HG03442 (cell line): ENCODE results near the gene CD200.

ENCODE experiments used
- ATAC-seq: cut with Tn5 transposase; IDR thresholded peaks from one replicate; pipeline ENCODE4 v1.9.1; 2021; ENCODE audit warnings: mild to moderate bottlenecking, moderate library complexity; ENCODE audit not compliant: unreplicated experiment

The CD200 gene

DNA sequence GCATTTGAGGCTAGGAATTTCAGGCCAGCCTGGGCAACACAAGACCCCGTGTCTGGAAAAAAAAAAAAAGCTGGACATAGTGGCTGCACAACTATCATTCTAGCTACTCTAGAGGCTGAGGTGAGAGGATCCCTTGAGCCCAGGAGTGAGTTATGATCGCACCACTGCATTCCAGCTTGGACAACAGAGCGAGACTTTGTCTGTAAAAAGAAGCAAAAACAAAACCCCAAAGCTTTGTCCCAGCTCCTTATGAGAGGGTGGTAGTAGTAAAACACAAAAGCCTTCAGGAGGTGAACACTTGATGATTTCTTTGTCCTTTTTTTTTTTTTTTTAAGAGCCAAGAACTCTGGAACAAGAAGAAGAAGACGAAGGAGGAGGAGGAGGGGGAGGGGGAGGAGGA lies 1.1 kb upstream of the CD200 start:
- no peak for ATAC-seq

DNA sequence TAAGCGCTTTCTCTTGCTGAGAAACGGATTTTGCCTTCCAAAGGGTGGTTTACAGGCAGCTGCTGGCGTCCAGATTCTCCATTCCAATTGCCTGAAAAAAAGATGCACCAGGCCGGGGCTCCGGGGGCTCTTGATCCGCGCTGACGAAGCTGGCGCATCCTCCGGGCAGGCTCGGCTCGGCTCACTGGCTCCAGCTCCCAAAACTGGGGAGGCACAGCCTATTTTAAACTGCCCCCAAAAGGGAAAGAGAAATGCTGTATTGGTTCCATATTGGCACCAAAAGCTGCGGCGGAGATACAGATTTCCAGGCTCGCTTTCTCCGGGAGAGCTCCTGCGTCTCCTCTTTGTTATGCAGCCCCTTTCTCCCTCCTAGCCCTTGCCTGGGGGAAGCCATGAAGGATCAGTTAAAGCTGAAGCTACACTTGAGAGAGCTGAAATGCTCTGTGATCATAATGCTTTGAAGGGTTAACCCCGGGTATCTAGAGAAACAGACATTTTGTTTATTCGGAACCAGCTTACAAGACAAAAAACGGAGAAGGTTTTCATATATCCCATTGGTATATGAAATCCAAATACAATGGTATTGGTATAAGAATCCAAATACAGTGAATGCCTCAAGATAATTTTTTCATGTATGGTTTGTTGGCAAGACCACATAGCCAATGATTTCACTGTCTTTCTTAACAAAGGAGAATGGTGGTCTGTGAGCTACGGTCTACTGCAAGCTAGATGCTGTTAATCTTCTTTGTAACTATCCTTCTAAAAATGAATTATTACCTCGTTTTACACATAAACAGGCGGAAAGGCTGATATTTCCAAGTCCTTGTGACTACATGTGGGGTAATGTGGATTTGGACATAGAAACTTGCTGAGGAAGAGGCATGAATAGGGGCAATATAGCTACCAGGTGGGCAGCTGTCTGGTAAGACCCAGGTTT lies 693 bp downstream of the CD200 start:
- ATAC-seq, result peak; percentile 24

DNA sequence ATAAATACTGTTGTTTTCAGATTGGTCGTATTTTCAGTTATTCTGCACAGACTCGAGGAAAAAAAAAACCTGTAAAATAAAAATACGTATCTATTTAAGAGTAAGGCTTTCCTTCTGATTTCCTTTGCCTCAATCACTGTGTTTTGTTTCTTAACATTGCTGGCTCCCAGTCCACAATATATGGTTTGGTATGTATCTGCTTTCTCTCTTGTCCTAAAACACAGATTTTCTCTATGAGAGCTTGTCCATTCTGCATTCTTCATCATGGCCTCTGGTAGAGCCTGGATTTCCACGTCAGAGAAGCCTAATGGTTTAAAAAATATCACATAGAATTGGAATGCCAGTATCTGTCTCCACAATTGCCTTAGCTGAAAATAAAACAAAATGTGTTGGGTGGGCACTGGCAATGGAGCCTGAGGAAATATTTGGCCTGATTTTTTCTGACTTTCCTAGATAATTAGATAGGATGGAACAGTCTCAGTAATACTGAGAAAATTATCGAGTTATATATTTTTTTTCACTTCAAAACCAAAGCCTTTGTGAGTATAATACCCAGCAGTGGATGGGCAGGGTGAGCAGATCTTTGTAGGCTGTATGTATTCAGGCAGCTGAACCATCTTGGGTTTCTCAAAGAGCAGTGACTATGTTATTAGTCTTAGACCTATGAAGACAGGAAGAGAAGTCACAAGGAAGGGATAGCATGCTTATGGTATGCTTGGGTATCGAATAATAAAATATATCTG lies 1.9 kb downstream of the CD200 start:
- no peak for ATAC-seq

DNA sequence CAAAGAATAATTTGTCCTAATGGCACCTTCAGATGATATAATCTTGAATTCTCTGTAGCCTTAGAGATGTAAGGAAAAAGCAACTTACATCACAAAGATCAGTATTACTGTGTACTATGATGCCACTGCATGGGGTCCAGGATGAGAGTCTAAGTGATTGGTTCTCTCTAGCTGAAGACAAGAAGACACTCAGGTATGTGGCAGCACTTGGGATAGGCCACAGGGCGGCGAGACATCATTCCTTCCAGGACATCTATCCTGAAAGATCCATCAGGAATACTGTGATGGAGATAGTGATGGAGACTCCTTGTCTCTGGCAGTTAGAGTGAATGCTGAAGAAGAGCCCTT lies 2.5 kb downstream of the CD200 start:
- ATAC-seq, result no peak

DNA sequence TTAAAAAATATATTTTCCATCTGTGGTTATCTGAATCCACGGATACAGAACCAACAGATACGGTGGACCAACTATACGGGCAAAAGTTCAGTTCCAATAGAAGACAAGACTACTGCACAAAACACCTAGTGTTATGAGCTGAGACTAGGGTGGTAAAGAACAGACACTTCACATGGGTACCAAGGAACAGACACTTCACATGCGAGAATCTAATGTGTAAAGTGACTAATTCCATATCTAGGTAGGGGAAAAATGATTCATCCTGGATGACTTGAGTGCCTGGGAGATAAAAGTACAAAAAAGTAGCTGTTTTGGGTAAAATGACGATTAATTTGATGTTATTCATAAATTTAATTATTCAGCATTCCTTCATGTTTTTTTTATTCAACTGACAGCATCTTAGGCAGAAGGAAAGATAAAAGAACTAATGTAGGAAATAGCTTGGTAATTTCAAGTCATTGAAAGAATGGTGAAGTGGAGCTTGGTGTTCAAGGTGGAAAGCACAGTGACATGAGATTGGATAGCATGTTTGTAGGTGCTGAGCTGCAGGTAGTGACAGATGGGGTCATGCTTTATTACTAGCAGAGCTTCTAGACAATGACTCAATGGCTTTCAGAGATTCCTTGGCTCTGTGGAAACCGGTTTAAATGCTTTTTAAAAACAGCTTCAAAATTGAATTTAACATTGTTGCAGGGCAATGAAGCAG lies 5.2 kb downstream of the CD200 start:
- no peak for ATAC-seq

DNA sequence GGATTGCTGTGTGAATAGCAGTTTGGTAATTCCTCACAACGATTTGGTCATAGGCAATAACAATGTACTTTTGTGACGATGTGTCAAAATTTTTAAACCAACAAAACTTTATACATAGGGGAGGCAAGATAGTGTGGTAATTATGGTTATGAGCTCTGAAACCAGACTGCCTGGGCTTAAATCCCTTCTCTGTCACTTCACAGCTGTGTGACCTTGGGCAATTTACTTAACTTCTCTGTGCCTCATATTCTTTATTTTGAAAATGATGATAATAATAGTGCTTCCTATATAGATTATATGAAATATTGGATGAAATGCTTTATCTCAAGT lies 5.7 kb downstream of the CD200 start:
- ATAC-seq, result no peak

DNA sequence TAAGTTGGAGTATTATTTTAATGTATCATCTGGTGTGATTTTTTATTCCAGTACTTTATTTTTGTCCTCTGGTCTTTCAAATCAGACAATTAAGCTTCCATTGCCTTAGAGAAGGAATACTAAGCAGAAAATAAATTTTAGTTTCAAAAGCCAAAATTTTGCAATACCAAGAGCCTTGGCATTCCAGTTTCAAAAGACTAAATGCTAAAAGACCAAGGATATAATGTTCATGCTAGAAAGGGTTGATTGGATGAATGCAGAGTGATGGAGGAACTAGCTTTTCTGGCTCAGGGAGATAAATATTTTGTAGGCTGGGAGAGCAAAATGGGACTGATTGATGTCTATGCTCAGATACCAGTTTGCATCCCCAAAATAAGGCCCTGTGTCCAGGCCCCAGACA lies 6.2 kb downstream of the CD200 start:
- no peak for ATAC-seq

DNA sequence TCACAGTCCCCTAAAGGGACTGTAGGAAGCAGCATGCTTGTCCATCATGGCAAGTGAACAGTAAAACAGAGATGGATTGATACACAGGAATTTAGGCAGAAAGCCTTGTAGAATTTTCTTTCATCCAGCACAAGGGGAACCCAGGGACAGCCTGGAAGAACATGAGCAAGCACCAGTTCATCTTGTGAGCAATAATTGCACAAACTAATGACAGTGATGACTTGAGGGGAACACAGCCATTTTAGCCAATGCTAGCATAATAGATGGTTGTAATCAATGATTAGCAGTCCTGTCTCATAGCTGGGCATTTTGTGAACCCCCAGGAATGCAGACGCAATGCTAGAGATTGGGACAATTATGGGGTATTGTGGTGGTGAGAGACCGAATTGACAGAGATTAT lies 6.7 kb downstream of the CD200 start:
- no peak for ATAC-seq

DNA sequence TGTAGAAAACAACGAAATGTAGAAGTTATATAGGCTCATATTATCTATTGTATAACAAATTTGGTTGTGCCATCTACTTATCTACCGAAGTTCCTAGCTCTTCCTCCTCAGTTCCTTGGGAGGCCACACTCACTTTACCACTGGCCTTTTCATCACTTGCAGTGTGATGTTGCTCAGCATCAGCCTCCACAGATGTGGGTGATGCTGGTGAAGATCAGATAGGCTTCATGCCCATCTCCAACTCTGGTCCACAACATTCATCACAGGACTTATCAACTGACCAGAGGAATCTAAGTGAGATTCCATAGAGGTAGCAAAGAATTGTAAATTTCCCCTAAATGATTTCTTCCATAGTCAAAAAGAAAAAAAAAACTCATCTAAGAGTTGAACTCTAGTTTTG lies 8.4 kb downstream of the CD200 start:
- ATAC-seq, result no peak

DNA sequence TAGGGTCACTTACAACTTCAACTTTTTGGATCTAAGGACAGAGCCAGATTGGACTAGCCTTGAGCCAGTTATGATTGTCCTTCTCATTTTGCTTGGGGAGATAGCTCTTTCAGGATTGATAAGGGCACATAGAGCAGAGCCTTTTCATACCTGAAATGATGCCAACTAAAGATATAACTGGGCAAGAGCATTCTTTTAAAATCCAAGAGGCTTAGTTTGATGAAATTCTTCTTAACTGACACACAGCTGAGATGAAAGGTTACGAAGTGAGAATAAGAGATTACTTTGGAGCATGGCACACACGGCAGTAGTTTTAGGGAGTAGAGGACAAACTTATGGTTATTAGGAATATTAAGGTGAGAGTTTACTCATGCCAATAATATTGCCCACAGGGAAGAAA lies 12.7 kb downstream of the CD200 start:
- no peak for ATAC-seq

DNA sequence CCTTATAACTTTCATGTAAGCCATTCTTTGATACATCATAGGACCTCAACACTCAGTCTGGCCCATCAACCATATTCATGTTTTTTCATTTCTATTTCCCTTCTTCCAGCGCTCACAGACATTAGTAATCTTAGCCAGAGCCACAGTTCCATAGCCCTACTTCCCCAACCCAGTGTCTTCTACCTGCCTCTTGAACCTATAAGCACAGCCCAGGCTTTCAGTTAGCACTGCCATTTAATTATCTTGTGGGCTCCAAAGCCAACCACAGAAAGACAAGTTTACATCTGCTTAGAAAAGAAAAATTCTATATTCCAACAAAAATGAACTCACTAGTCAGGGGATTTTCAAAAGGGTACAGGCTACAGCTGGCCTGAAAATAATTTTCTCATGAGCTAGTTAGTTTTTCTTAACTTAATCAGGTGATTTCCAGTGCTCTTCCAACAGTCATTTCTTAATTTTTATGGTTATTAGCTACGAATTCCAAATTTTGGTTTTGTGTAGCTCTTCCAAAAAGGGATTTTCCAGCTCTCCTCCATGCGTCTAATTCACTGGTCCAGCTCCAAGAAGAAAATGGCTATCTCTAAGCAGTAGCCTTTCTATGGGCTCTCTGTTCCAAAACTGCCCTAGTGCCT lies 13.7 kb downstream of the CD200 start:
- ATAC-seq, result no peak

DNA sequence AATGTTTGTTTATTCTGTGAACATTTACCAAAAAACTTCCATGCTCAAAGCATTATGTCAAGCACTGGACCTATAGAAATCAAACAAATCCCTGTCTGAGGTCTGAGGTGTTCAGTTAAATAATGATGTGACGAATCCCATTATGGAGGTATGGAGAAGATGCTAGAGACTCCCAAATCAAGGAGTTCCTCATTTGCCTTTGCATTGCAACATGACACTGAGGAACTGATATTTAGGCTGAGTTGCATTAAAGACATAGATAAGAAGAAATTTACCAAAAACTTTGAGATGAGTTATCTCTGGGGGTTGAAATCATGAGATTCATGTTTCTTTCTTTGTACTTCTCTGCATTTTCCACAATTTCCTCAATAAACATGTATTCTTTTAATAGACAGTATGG lies 16.0 kb downstream of the CD200 start:
- ATAC-seq, result no peak

DNA sequence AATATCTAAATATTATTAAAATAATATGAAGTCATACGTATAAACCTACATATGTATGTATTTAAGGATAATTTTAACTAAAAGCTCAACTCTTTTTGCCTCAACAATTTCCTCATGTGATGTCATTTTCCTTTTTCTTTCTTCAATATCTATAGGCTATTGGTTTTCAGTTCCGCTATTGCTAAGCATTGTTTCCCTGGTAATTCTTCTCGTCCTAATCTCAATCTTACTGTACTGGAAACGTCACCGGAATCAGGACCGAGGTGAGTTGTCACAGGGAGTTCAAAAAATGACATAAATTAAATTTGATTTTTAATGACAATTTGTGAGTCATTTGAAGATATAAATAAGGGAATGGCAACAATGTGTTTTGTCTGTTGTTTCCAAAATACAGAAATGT lies 16.6 kb downstream of the CD200 start:
- ATAC-seq, result no peak

DNA sequence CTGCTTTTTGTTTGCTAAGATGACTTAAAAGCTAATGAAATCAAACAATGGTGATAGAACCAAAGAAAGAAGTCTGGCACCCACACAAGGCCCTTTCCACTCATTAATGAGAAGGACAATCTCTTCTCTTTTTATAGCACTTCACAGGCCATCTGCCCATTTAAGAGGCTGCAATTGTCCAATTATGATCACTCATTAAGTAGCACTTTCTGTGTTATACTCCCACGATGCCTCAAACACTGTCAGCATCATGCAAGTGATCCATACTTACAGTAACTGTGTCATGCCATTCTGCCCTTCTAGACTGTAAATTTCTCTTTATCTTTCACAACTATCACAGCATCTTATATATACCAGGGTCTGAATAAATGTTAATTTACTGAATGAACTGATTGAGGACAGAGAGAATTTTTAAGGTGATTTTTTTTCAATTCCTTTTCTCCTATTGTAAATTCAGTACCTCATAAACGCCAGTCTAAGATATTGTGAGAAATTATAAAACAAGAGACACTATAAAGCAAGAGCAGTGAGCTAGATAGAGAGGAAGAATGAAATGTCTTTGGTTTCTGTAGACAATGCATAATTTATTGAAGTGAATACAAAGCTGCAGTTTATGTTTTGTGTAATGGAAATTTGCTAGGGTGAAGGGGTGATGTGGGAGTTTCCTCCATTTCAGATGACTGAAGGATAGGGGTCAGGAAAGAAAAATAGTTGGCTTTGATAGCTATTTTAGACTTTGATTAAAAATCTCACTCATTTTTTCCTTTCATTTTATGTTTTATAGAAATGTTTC lies 17.3 kb downstream of the CD200 start:
- ATAC-seq, result no peak

DNA sequence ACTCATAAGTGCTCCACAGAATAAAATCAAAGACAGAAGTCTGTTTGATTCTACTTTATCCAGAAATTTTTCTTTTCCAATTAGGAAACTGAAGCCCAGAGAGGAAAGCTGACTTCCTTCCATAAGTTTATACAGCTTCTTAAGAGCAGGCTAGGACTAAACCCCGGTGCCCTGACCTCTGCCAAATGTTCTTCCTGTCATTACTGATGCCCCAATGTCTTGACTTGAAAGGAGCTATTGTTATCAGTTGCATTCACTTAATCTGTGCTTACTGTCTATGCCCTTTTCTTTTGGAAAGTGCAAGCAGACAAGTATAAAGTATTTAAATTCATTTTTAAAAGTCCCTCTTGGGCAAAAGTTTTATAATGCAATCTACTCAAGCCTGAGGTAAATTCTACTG lies 18.1 kb downstream of the CD200 start:
- no peak for ATAC-seq

DNA sequence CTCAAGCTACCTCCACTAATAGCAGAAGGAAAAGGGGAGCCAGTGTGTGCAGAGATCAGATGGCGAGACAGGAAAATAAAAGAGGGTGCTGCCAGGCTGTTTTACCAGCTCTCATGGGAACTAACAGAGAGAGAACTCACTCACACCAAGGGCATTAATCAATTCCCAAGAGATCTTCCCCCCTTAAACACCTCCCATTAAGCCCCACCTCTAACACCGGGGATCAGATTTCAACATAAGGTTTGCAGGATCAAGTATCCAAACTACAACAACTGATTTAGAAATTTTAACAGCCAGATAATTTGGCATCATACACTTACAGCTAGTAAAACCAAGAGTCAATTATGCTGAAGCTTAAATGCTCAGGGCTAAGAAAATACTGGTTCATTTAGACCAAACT lies 18.9 kb downstream of the CD200 start:
- ATAC-seq, result no peak

DNA sequence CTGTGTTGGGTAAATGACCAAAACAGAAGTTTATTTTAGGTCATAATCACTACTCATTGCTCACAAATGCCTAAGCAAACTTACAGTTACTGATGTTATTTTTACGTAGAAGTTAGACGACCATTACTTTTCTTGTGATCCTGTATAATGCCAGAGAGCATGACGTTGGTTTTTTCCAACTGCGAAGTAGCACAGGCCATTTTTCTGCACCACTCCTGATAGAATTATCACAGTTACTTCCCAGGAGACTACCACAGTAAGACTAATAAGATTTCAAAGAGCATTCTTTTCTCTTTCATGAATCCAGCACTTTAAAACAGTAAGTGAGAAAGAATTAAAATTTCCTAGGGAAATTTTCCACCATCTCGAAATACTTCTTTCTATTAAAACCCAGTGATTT lies 19.8 kb downstream of the CD200 start:
- no peak for ATAC-seq

DNA sequence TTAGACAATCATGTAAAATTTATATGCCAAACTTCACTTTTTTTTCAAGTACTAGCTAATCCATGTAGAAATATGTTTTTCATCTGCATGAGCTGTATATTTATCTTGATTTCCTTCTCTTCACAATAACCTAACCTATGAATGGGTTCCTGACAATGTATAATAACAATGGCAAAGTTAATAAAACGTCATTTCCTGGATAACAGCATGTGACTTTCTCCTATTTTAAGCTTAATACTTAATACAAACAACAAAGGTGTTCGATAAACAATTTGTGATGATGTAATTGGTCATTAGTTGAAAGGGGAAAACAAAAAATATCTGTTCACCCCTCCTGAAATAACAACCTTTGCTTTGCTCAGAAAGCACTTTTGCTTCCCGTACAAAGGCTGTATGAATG lies 20.4 kb downstream of the CD200 start:
- ATAC-seq, result no peak

DNA sequence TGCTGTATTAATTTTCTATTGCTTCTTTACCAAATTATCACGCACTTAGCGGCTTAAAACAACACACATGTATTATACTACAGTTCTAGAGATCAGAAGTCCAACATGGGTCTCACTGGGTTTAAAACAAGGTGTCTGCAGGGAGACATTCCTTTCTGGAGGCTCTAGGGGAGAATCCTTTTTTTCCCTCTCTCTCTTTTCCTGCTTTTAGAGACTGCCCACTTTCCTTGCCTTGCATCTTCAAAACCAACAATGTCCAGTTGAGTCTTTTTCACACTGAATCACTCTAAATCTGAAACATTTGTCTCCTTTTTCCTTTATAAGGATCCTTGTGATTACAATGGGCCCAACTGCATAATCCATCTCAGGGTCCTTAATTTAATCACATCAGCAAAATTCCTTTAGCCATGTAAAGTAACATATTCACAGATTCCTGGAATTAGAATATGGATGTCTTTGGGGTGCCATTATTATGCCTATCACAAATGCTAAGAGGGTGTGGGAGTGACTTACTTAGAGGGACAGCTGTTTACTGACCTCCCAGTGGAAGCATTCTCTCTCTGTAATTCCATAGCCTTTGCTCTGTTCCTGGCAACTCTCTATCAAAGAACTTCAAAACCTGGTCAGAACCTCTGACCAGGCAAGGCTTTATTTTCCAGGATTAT lies 21.8 kb downstream of the CD200 start:
- ATAC-seq, result no peak

DNA sequence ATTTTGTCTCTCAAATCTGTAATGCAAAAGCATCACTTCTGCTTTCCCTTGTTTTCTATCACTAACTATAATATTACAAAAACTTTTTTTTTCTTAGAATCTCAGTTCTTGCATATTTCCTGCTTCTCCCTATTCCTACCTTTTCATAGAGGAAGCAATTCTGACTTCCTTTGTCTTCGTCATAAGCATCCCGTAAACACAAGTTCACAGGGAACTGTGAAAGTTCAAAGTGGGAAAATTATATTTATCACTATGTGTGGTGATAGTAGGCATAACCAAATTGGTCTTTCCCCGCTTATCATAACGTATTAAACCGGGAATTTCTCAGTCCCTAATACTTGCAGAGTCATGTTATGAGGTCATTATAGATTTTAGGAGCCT lies 22.3 kb downstream of the CD200 start:
- no peak for ATAC-seq
